HG02759 (cell line): ENCODE measurements around the gene TSKU.
"Not testable (repeated sequence)": the region's sequence is repeated elsewhere in the genome, so short reads cannot be mapped to it uniquely, and the experiment has no call there.

ENCODE experiments used
- ATAC-seq: cut with Tn5 transposase; IDR thresholded peaks from one replicate; pipeline ENCODE4 v1.9.1; 2021; ENCODE audit warnings: mild to moderate bottlenecking, moderate library complexity; ENCODE audit not compliant: unreplicated experiment

Gene TSKU

DNA sequence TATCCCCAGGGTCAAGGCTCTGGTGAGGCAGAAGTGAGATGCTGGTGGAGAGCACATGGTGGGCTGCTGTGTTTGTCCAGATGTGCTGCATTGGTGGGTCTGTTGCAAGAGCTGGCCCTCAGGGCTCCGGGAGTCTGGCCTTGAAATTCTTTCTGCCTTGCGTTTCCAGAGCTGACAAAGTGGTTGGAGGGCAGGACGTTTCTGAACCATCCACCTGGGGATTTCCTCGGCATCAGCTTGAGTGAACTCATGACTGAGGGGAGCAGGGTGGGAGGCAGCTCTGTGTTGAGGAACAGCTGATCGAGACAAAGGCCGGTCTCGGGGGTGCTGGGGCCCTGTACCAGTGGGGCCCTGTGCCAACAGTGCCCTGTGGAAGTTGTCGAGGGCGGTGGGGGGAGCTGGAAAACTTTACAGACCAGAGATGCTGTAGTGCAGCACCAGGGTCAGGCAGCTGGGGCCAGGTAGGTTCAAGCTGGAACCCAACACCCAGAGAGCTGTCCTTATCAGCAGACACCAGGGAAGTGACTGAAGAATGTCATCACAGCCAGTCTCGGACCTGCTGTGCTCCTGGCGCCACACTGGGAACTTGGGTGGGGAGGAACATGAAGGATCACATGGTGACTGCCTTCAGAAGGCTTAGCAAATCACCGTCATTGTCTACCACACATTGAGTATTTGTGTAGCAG is 4.9 kb downstream of the TSKU start:
- ATAC-seq, result no peak

DNA sequence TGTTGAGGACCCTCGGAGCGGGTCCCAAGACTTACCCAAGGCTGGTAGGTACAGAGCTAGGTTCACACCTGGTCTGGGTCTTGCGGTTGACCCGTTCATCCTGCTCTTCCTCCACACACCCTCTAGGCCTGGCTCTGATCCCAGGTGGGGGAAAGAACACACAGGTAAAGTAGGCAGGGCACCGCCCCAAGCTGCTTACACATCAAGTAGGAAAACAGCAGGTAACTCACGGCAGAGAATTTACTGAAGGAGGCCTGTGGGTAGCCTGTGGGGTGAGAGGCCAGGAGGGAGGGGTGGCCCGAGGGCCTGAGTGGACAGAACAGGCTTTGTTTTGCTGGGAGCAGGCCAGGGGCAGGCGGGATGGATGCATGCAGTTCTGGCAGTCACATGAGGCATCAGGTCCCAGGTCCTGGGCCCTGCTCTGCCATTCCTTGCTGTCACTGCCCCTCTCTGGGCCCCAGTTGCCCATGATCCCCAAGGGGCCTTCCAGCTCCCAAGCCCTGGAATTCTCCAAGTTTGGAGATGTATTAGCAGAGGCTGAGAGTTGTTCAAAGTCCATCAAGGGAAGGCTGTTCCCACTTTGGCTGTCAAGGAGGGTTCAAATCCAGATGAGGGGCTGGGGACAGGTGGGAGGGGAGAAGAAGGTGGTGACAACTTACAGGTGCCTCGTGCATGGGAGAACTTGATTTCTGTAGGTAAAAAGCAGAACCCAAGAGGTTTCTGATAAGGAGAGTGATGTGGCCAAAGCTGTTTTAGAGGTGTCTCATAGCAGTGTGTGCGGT is 5.7 kb downstream of the TSKU start:
- ATAC-seq, result no peak

DNA sequence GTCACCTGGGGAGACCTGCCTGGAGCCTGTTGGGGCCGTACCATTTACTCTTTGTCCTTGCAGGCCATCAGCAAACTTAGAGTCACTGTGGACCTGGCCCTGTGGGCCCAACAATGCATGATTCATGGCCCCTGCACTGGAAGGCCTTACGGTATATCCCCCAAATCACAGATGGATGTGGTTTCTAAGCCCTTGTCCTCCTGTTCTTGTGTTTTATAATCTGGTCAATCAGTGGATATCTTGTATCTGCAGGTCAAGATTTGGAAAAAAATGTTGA is 6.2 kb downstream of the TSKU start:
- no peak for ATAC-seq

- no peak for ATAC-seq
Observed at GRCh38 chr11:76790251-76790650, 7.1 kb downstream of the TSKU start.

GRCh38 chr11:76791002-76791770 is 8.0 kb downstream of the TSKU start:
- not testable (repeated sequence) for ATAC-seq

GRCh38 chr11:76791861-76792260 is 8.7 kb downstream of the TSKU start:
- ATAC-seq, result no peak

GRCh38 chr11:76792505-76793264 is 9.5 kb downstream of the TSKU start:
- no peak for ATAC-seq

- ATAC-seq, result no peak
Observed at GRCh38 chr11:76793391-76794291, 10.5 kb downstream of the TSKU start.

DNA sequence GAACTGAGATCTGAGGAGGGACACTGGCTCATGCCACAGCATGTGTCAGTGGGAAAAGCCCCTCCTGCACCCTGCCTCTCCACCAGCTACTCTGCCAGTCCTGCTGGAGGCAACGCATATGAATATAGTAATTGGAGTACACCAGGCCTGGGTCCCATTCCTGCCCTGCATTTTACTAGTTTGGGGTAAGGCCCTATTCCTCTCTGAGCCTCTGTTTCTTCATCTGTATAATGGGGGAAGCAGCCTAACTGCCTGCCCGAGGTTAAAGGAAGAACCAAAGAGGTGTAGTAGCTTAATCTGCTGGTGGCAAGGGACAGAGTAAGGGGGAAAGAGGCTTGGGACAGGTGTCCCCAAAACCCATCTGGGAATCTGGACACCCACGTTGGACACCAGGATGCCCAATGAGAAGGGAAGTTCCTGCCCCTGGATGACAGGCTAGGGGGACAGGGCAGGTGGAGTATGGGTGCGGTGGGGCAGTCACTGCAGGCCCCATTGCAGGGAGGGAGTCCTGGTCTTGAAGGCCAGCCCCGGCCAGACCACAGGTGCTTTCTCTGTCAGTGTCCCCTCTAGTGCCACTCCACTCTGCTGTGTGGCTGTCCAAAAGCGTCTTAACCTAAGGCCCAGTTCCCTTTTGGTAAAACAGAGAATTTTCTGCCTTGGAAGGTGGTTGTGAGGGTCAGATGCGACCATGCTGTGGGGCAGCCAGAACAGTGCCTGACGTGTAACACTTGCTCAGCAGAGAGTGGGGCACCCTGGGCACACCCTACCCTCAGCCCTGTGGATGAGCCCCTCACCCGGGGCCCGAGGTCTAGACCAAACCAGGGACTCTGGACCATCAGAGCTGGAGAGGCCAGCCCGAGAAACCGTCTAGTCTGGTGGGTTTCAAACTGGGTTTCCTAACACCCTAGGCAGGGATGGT is 11.5 kb downstream of the TSKU start:
- no peak for ATAC-seq

- ATAC-seq, result no peak
Observed at GRCh38 chr11:76795290-76795935, 12.3 kb downstream of the TSKU start.

DNA sequence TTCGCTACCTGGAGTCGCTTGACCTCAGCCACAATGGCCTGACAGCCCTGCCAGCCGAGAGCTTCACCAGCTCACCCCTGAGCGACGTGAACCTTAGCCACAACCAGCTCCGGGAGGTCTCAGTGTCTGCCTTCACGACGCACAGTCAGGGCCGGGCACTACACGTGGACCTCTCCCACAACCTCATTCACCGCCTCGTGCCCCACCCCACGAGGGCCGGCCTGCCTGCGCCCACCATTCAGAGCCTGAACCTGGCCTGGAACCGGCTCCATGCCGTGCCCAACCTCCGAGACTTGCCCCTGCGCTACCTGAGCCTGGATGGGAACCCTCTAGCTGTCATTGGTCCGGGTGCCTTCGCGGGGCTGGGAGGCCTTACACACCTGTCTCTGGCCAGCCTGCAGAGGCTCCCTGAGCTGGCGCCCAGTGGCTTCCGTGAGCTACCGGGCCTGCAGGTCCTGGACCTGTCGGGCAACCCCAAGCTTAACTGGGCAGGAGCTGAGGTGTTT is 12.8 kb downstream of the TSKU start:
- ATAC-seq, result no peak

- ATAC-seq, result no peak
Observed at GRCh38 chr11:76796511-76797198, 13.5 kb downstream of the TSKU start.

DNA sequence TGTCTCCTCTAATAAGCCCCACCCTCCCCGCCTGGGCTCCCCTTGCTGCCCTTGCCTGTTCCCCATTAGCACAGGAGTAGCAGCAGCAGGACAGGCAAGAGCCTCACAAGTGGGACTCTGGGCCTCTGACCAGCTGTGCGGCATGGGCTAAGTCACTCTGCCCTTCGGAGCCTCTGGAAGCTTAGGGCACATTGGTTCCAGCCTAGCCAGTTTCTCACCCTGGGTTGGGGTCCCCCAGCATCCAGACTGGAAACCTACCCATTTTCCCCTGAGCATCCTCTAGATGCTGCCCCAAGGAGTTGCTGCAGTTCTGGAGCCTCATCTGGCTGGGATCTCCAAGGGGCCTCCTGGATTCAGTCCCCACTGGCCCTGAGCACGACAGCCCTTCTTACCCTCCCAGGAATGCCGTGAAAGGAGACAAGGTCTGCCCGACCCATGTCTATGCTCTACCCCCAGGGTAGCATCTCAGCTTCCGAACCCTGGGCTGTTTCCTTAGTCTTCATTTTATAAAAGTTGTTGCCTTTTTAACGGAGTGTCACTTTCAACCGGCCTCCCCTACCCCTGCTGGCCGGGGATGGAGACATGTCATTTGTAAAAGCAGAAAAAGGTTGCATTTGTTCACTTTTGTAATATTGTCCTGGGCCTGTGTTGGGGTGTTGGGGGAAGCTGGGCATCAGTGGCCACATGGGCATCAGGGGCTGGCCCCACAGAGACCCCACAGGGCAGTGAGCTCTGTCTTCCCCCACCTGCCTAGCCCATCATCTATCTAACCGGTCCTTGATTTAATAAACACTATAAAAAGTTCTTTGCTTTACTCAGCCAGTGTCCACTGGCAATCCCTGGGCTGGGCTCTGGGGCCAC is 14.4 kb downstream of the TSKU start:
- no peak for ATAC-seq

GRCh38 chr11:76798202-76798581 is 15.0 kb downstream of the TSKU start:
- ATAC-seq, result no peak

- no peak for ATAC-seq
Observed at GRCh38 chr11:76798671-76799065, 15.5 kb downstream of the TSKU start.

GRCh38 chr11:76799066-76799804 is 16.1 kb downstream of the TSKU start:
- peak; percentile 85 for ATAC-seq
